Medulla oblongata (tissue), 1 donor: ENCODE measurements around the gene CUEDC1.
A peak's percentile ranks its signal among the peaks of the same experiment; 100 is the strongest.

Experiments used
- DNase-seq: peaks from one replicate; pipeline ENCODE4 v3.0.0-alpha.2; 2015; ENCODE audit errors: extremely low spot score

CUEDC1 gene

DNA sequence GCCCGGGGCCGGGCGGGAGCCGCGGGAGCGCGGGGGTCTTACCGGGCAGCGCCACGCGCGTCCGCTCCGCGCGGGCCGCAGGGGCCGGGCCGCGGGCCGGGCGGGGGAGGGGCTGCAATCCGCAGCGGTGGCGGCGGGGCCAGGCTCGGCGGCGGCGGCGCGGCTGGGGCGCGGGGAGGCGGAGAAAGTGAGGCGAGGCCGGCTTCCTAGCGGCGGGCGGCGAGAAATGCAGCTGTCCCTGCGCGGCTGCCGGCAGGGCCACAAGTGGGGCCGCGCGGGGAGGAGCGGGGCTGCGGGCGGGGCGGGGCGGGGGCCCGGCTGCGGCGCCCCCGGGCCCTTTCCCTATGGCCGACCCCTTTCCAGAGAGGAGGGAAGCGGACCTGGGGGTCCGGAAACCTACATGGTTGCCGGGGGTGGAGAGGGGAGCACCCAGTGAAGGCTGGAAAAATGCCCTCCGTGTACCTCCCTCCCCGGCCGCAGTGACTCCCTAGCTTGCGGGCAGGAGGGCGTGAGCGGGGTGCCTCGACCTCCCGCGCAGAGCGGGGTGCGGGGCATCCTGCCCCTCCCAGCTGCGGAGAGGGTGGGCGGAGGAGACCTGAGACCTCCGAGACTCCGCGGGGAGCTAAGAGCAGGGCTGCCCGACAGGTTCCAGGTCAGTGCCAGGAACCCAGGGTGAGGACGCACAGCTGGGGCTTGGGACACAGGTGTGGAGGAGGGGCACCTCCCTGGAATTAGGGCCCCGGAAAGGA is at the start of gene CUEDC1:
Gene CUEDC1, minus strand, starts transcription at position 230 of the 749 bp plus-strand sequence. CDS start 69,848 bp downstream, outside the sequence.
- DNase-seq = no peak

DNA sequence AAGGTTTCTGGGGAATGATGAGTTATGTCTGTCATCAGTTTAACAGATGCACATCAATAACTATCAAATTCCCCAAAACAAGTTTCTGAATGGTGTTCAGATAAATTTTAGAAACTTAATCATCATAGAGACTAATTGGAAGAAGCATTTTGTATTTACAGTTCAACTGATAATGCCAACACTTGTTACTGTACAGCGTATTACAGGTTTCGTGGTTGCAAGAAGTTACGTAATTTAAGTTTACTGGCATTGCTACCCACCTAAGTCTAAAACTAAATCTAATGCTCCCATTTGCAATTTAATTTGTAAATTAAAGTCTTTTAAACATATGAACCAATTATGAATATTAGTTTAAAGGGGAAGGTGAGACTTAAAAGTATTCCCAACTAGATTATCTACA is 48.8 kb upstream of the CUEDC1 start:
- no peak for DNase-seq

DNA sequence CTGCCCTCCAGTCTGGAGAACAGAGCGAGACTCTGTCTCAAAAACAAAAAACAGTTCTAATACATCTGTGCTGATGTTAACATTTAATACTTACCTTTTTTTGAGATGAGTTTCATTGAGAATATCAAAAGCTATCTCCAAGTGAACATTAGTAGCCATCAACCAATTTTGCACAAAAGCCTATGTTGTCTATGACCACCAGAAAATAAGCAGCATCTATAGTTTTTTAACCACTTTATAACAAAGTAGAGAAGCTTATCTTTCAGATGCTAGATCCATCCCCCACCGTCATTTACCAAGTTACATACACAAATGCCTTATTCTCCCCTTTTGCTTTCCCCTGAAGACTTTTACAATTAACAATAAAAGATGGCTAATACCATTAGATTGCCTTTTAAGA is 47.8 kb upstream of the CUEDC1 start:
- no peak for DNase-seq

GRCh38 chr17:58002154-58002948 is 47.1 kb upstream of the CUEDC1 start:
- DNase-seq = no peak

- no peak for DNase-seq
These were observed 46.4 kb upstream of the CUEDC1 start for GRCh38 chr17:58001461-58002124.

GRCh38 chr17:57999496-58000017 is 44.3 kb upstream of the CUEDC1 start:
- DNase-seq = peak; percentile 87

- DNase-seq = no peak
These were observed 43.8 kb upstream of the CUEDC1 start for GRCh38 chr17:57999010-57999495.

- DNase-seq = no peak
These were observed 42.0 kb upstream of the CUEDC1 start for GRCh38 chr17:57997085-57997809.

DNA sequence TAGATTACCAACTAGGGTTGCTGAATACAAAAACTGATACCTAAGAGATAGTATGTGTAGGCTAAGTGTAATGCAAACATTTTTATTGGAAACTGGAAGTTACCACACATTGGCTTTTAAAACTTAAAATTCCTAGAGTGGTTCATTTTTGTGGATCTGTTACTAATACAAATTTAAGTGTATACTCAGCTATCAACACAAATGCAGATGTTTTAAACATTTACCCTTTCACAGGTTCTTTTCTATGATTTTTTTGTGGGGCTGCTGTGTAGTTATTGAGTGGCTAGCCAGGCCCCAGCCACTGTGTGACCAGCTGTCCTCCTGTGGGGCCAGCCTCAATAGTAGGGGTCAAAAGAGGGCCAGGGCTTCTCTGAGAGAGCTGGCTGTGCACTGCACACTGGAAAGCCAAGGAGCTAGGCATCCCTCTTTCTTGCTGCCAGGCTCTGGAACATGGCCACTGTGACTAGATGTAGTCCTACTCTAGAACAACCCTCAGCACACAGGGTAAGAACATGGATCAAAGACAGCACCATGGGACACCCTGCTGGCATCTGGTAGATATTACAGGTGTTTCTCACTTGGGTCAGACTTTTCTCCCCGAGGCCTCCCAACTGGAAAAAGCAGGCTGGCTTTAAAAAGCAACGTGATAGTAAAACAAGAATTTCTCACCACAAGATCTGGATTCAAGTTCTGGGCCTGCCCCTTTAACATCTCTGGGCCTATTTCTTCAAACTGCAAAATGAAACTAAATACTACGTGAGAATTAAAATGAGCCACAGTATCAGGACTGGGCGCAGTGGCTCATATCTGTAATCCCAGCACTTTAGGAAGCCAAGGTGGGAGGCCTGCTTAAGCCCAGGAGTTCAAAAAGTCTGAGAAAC is 40.1 kb upstream of the CUEDC1 start:
- DNase-seq = peak; percentile 94

DNA sequence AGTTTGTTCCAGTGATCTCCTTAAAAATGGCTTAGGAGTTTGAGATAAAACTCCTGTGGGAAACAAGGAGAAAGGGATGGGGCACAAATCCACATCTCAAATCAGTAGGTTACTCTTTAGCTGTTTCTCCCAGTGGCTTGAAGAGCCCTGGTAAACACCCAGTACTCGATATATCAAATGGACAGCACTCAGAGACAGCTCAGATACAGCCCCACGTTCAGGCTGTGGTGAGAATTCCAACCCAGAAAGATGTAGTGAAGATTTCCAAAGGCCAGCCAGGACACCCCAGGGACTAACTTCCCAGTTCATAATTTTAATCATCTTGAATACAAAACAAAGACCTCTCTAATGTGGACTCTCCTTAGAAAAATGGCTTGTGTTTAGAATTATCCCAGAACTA is 39.2 kb upstream of the CUEDC1 start:
- DNase-seq = no peak

GRCh38 chr17:57993471-57994365 is 38.5 kb upstream of the CUEDC1 start:
- DNase-seq = no peak

- no peak for DNase-seq
These were observed 36.3 kb upstream of the CUEDC1 start for GRCh38 chr17:57991537-57991936.

DNA sequence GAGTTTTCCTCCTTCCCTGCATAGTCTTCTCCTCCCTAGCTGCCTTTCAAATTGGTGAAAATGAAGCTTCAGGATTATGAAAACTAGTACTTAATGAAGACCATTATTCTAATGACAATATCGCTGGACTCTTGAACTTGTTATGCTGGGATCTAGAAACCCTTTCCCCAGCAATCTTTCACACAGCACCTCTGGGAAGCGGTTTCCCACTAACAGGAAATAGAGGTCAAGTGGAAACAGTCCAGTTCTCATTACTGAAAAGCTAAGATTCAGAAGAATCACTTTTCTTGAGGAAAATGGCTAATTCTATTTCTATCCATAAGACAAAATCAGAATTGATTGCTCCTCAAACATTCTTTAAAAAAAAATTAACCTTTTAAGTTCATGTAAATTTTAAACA is 34.8 kb upstream of the CUEDC1 start:
- no peak for DNase-seq

DNA sequence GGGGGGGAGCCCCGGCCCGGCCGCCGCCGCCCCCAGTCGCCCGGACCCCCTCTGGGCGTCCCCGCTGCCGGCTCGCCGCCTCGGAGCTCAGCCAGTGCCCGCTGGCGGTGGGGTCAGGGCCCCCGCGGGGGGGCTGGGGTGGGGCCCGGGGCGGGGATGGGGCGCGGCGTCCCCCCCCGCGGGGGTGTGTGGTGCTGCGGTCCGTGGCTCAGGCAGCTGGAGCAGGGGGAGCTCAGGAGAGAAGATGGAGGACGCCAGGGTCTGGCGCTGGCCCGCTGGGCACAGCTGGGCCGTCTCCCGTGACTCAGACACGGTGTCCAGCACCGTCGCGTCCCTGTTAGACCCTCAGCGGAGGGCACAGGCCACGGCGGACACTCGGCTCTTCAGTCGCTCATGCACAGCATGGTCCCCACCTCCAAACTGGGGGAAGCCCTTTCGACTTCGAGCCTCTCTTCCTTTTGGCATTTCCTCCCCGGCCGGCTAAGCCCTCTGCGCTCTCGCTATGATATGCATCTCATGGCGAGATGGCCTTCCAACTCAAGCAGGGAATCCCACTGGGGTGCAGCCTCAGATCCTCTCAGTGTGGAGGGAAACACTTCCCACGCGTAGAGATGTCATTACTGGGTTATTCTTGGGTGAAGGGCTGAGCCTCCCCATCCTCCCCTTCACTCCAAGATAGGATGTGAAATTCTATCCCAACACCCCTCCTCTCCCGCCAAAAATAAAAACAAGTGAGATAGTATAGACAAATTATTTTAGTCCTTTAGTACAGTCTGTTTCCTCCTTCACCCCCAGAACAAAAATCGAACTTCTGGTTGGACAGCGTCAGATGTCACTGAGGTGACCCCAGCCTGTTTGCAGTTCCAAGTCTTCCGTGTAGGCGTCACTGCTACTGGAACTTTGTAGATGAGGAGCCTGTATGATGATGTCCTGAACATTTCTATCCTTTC is 33.4 kb upstream of the CUEDC1 start:
- peak; percentile 62 for DNase-seq

DNA sequence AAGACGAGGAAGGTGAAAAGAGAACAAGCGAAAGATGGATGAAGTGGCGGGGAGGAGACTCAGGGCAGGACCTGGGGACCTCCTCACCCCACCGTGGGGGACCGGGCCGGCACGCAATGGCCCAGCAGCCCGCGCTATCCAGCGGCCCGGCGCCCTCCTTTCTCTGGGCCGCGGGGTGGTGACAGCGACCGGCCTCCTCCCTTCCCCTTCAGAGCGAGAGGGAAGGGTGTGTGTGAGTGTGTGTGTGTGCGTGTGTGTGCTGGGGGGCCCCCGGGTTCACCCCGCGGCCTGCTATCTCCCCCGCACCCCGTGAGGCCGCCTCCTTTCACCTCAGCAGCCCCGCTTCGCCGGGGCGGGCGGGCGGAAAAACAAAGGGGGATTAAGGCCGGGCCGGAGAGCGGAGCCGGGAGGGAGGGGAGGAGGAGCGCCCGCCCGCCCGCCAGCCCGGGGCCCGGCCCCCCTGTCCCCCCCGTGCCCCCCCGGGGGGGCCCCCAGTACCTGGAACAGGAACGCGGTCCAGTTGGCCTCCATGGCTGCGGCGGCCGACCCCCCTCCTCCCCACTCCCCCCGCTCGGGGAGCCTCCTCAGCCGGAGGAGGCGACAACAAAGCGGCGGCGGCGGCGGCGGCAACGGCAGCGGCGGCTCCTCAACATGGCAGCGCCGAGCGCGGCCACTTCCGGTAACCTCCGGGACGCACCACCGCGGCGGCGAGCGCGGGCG is 32.5 kb upstream of the CUEDC1 start, which contains the start of gene VEZF1:
Gene VEZF1, minus strand, starts transcription at position 674 of the 720 bp plus-strand sequence. Its CDS starts 143 bp downstream, at position 531.
- DNase-seq = peak; percentile 75

GRCh38 chr17:57986841-57987580 is 31.8 kb upstream of the CUEDC1 start:
- peak; percentile 70 for DNase-seq

DNA sequence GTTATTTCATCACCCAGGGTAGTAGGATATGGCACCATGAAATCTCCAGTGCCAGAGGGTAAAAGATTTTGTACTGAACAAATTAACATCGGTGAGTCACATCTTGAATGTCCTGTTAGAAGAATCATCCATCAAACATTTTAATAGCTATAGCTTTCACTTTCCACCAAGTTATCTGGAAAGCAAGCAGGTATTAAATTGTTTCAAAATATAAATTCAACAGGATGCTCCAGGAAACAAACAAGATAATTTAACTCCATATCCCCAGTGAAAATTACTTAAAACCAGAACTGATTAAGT is 30.4 kb upstream of the CUEDC1 start:
- no peak for DNase-seq
